Activated CD4-positive, alpha-beta T cell treated with anti-CD3 and anti-CD28 coated beads, Interleukin-10, Interleukin-2, amounts not matched to agents 100 ng/mL and 50 ng/mL, durations not matched to agents 16 hours and 8 hours (primary cell): ENCODE measurements around the gene RLF.

ENCODE experiments used
- DNase-seq: peaks from one replicate; pipeline ENCODE4 v3.0.0-alpha.2; 2020

Gene RLF

DNA sequence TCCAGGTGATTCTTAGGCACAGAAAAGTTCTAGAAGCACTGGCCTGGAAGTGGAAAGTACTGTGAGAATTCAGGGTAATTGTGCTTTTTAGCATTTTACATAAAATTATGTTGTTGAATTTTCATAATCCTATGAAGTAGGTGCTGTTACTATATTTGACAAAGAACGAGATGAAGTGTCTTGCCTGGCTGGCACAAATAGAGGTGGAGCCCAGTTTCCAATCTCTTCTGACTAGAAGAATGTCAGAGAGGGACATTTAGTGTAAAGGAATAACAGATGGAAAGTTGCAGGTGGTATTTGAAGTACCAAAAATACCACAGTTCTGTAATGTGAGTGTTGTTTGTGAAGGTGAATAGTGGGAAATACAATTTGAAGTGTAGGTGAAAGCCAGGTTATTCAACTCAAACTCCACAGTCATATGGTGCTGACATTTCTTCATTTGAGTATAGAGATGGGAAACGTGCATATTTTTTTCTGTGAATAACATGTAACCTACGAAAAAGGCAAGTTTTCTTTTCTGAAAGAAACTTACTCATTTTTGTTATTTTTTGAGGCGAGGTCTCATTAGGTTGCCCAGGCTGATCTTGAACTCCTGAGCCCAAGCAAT lies 83.1 kb downstream of the RLF start:
- peak; percentile 41 for DNase-seq

DNA sequence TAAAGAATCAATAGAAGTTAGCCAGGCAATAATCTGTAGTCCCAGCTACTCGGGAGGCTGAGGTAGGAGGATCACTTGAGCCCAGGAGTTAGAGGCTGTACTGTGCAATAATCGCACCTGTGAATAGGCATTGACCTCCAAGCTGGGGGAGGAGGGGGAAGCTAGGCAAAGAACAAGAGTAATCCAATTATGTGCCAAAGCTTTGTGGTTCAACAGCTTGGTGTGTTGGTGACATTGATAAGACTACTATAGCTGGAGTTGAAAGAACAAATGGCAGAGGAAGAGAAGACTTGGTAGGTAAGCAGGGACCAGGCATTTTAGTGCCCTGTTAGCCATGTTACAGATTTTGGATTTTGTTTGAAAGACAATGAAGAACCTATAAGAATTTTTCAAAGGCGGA lies 84.5 kb downstream of the RLF start:
- no peak for DNase-seq

DNA sequence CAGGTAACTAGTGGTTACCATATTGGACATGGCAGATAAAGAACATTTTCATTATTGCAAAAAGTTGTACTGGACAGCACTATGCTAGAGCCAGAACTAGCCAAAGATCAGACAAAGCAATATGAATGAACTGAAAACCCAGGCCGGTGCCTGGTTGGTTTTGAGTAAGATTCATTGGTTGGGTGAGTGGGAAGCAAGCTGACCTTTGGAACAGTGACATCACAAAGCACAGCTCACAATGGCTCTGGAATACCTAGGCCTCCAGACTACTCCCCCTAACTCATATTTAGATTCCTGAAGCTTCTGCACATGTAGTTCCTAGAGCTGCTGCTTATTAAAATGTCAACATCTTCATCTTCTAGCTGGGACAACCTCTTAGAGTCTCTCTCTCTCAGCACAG lies 86.5 kb downstream of the RLF start, which contains the start of gene TMCO2:
Gene TMCO2, plus strand, starts transcription at position 283 of the 400 bp plus-strand sequence. Its CDS starts 57 bp downstream, at position 340.
- DNase-seq = no peak

DNA sequence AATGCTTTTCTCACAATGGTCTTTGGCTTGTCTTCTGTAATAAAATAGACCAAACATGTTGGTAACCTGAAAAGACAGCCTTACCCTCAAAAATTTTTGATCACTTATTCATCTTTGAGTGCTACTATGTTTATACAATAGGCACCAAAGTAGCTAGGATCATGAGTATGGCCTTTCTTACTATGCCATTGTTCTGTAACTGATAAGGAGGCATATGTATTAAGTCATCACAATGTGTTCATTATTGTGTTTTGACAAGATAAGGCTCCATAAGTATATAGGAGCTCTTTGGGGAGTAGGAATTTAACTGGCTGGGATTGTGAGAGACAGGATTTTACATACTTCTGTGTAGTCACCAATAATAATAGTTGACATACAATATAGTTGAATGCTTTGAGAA lies 87.2 kb downstream of the RLF start:
- no peak for DNase-seq

DNA sequence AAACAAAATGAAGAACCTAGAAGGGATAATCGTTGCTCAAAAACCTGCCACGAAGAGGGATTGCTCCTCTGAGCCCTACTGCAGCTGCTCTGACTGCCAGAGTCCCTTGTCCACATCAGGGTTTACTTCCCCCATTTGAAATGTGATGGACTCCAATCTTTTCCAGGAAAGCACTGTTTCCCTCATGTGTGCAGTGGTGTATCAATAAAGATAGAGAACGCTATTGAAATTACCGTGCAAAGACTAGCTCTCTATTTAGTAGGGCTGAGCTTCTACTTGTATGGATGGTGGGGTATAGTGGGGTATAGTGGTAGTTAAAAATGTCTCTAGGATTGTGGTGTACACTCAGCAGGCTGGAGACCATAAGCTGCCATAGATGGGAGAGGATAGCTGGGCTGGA lies 90.3 kb downstream of the RLF start:
- DNase-seq = no peak

DNA sequence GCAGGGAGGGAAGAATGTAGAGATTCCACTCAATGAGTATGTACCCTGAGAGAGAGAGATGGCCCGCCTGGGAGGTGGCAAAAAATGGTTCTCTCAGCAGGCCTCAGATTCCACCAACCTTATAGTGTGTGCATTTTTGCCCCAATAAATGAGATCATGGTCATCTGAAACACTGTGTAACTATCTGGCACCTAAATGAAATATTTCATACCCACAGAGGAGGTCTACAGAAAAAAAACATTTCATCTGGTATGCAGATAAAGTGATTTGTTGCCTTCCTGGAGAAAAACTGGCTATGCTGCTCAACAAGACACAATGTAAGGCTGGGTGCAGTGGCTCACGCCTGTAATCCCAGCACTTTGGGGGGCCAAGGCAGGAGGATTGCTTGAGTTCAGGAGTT lies 91.4 kb downstream of the RLF start:
- no peak for DNase-seq

DNA sequence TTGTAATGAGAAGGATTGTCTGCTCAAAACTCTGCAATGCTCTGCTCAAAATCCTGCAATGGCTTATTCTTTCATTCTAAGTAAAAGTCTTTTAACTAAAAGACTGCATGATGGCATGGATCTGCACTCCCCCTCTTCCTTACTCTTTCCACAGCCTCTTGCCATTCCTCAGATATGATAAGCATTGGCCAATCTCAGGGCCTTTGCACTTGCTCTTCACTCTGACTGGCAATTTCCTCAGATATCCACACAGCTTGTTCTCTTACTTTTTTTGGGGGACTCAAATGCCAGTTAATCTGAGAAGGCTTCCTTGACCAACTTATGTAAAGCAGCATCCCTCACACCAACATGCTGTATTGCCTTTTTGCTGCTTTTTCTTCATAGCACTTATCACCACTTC lies 94.0 kb downstream of the RLF start:
- no peak for DNase-seq

DNA sequence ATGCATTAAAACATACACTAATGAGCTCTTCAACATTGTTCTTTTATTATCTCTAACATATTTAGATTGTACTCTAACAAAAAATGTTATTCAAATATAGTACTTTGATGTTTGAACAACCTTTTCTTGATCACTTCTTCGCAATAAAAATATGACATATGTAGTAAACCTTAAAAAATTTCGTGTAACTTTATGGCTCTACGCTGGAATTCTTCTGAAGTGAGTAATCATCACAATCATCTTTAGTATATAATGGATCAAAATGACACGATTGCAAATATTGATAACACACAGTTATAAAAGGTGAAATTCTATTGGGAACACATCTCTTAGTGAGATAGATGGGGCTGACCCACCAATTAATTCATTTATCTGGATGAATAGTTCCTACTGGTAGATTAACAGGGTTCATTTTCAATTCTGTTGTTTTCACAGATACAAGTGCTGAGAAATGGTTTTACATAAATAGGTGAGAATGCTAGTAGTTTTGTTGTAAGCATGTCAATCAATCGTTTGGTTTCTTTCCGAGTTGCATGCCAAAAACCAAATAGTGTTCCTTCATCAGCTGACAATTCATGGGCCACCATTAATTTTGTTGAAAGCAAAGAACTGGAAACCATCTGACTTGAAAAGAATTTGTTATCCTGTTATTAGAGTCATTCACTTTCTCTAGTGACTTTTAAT lies 95.4 kb downstream of the RLF start:
- DNase-seq = no peak

DNA sequence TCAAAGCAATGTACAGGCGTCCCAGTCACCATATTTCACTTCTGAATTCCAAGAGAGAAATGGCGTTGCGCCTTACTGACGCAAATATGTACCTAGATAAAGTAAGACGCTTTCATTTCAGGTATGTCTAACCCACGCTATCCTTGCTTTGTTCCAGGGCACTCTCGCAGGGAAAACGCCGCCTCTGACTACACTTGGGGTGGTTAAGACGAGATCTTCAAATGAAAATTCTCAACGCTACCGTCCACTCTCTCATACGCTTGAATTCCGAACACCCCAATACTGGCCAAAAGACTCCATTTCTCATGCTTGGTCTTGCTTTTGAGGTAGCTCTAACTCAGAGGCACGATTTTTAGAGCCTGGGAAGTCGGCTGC lies 96.1 kb downstream of the RLF start:
- DNase-seq = no peak

DNA sequence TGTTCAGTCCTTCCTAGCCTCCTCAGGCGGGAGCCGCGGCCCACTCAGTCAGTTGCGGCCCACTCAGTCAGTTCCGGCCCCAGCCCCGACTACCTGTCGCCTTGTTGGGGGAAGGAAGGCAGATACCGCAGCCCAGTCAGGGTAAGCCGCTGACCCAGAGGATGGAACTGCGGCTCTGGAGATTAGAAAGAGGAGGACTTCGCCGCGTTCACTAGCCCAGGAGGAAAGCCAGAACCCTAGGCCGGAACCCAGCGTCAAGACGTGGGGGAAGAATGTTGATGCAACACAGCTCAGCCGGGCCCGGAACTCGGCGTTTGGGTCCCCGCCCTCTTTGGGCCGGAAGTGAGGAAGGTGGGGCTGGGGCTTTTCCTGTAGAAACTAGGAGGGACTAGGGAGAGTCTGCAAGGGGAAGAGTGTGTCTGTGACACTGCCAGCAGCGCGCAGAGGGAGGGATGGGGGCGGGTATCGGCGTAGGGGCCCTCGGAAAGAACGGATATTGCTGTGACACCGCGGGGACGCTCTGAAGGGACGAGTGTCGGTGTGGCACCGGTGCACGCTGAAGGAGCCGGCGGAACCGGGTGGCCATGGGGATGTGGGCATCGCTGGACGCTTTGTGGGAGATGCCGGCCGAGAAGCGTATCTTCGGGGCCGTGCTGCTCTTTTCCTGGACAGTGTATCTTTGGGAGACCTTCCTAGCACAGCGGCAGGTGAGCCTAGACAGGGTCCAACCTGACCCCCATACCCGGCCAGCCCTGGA lies 96.7 kb downstream of the RLF start, which contains the start of gene ZMPSTE24:
Gene ZMPSTE24, plus strand, starts transcription at position 549 of the 757 bp plus-strand sequence. Its CDS starts 36 bp downstream, at position 585.
- peak; percentile 98 for DNase-seq

DNA sequence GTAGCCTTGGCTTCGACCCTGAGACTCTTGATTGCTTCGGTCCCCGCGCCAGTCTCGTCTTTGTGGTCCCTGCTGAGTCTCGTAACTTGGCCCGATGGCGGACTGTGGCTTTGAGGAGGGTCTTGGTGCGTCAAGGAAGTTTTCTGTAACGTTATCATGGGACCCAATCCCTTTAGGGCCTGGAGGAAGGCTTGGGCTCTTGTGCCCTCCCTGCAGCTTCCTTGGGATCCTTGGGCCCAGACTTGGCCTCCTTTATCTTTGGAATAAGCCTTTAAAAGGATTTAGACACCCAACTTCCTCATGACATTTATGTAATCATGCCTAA lies 97.2 kb downstream of the RLF start:
- DNase-seq = no peak

DNA sequence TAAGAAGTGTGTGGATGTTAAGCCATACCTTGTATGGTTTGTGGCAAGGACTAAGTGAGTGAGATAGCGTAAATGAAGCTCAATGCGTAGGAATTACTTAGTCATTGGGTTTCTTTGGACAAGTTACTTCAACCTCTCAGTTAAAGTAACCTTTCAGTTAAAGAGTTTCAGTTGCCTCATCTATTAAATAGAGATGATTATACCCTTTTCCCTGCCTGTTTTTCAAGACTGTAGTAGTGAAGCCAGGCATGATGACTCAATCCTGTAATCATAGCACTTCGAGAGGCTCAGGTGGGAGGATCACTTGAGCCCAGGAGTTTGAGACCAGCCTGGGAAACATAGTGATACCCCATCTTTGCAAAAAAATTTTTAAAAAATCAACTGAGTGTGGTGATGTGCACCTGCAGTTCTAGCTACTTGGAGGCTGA lies 103.2 kb downstream of the RLF start:
- peak; percentile 77 for DNase-seq

DNA sequence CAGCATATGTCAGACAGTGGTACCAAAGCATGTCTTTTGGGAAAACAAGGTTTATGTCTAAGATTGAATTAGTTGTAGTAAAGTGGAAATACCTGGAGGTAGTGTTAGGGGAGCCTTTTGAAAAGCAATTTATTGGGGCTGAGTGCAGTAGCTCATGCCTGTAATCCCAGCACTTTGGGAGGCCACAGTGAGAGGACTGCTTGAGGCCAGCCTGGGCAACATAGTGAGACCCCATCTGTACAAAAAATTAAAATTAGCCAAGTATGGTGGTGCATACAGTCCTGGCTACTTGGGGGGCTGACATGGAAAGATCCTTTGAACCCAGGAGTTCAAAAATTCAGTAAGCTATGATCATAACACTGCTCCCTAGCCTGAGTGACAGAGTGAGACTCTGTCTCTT lies 104.1 kb downstream of the RLF start:
- DNase-seq = no peak

DNA sequence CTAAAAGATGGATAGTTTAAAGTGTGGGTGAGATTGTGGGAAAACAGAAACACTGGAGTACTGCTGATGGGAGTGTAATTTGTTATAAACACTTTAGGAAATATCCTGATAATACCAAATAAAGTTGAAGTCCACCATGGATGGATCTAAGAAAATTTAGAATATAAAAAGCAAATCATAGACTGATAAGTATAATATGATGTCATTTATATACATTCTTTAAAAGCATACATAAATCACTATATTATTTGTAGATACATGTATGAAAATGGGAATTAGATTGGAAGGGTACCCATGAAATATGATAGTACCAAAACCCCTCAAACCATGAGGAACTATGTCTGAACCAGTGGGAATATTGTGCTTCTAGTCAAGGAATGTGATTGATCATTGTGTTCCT lies 104.7 kb downstream of the RLF start:
- no peak for DNase-seq

DNA sequence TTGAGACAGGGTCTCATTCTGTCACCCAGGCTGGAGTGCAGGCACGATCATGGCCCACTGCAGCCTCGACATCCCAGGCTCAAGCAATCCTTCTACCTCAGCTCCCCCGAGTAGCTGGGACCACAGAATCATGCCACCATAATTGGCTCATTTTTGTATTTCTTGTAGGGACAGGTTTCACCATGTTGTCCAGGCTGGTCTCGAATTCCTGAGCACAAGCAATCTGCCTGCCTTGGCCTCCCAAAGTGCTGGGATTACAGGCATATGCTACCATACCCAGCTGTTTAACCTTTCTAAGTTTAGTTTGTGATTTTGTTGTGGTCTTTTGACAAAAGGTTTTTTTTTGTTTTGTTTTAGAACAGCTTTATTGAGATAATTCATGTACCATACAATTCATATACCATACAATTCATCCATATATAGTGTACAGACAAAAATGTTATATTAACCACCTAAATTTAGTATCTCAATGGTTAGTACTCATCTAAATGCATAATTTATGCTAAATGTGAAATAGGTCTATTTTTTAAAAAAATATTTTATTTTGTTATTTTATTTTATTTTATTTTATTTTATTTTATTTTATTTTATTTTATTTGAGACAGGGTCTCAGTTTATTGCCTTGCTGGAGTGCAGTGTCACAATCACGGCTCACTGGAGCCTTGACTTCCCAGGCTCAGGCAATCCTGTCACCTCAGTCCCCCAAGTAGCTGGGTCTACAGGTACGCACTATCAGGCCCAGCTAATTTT lies 105.8 kb downstream of the RLF start:
- no peak for DNase-seq

DNA sequence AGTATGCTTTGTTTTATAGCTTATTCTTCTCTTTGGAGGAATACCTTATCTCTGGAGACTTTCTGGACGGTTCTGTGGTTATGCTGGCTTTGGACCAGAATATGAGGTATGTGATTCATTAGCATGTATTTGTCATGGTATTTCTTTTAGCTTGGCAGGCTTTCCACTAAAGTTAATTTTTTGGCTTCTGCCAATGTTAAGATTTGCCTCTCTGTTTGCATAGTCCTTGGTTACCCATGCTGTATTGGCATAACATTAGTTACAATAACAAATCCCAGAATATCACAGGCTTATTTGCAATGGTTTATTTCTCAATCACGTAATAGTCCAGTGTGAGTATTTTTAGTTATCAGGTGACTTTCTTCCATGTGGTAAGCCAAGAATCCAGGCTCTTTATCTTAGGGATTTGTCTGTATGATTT lies 106.6 kb downstream of the RLF start:
- no peak for DNase-seq

DNA sequence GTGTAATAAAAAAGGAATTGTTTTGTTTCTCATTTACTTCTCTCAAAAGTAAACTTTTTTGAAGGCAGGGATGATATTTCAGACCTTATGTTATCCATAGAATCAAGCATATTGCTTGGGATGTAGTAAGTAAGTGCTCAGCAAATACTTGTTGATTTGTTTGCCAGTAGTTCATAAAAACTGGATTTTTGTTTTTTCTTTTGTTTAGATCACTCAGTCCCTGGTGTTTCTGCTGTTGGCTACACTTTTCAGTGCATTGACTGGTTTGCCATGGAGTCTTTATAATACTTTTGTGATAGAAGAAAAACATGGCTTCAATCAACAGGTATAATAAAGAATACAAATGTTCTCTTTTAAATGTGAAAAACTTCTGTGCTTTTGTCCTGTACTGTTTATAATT lies 107.0 kb downstream of the RLF start:
- no peak for DNase-seq

DNA sequence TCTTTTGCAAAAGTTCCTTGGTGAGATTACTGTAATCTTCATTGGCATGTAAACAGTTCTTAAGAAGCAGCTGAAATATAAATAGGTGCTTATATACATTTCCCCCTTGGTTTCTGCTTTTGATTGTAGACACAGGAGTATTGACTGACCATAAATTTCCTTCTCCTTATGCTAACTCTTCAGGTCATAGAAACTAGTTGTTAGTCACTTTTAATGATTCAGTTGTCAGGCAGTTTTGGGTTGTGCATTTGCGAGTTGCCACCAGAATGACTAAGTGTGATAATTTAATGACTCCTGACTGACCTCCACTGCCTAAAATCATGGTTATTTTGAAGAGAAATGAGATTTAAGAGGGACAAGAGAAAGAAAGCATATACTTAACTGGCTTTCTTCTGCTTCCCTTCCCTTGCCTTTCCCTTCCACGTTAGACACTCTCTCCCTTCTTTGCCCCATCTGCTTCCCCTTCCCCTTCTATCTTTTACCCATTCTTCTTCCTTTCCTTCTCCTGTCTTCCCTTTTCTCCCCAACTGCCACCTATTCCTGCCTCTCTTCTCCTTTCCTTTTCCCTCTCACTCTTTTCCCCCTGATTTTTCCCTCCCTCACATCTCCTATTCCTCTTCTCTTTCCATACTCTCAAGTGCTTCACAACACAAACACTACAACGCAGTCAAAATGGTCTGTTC lies 109.1 kb downstream of the RLF start:
- DNase-seq = peak; percentile 76

DNA sequence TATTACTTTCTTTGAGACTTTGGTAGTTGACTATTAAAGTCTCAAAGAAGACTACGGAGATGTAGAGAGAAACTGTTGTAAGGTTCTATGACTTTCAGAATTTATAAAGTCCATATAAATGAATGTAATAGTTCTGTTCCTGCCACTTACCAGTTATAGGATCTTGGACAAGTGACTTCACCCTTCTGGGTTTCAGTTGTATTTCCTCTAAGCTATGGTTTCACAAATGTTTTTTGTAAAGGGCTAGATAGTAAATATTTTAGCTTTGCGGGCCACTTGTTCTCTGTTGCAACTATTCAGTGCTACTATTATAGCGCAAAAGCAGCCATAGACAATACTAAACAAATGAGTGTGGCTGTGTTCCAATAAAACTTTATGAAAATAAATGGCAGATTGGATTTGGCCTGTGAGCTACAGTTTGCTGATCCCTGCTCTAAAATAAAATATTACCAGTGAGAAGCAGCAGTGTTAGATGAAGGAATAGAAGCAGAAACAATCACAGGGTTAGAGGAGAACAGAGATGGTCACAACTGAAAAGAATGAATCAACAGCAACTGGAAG lies 111.5 kb downstream of the RLF start:
- DNase-seq = no peak

DNA sequence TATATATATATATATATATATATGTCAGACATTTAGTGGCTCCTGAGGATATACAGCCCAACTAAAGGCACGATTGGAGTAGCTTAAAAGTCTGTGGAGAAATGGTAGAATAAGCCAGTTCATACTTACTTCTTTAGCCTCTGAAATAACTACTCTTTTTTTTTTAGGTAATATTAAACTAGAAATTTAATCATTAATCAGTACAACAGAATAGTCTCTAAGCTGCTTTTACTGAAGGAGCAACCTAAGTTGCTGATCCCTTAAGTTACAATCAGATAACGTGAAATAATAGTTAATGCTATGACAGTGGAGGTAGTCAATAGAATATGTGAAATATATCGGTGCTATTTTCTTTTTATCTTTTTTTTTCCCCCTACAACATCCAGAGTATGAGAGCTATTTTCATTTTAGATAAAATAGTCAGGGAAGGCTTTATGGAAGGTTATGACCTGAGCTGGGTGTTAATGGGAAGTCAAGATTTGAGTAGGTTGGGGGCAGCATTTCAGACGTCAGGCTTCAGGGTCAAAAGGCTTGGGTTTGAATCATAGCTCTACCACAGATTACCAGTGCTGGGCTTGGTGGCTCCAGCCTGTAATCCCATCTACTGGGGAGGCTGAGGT lies 112.5 kb downstream of the RLF start:
- DNase-seq = no peak

DNA sequence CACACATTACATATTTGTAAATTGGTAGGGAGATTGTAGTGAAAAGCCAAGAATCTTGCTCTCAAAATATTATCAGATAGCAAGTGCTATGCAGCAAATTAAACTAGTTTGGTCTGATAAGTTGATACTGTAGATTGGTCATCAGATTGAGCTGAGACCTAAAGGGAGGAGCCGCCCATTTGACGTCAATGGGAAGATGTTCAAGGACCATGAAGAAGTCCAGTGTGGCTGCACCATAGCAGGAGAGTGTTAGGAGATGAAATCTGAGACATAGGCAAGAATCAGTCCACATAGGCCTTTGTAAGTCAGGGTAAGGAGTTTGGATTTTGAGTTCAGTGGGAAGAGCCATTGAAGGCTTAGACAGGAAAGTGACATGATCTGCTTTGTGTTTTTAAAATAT lies 113.1 kb downstream of the RLF start:
- no peak for DNase-seq

DNA sequence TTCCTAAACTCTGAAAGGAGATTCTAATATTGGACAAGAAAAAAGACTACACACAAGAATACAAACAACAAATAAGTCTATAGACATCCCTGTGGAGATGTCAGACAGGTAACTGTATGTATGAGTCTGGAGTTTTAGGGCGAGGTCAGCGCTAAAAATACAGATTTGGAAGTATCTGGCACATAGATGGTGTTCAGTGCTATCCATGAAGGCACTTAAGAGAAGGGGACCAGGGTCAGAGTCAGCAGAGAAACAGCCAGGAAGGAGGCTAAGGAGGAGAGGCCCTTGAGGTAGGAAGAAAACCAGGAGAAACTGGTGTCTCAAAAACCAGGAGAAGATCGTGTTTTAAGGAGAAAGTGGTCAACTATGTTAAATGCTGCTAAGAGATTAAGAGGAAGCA lies 114.9 kb downstream of the RLF start:
- no peak for DNase-seq
